CD8-positive, alpha-beta memory T cell (primary cell): ENCODE data around the gene ESRRB. TPM values are rescaled to one million over a fixed set of nuclear protein-coding genes. Genes with fewer than 3 reads are reported as not detected.

Experiments
- polyA plus RNA-seq: library from polyadenylated mRNA; unstranded; fragments of 300-500 nt; fragmentation: Illumina TruSeq; gene quantifications from one replicate; pipeline ENCODE4 v1.2.3, GENCODE V29; 2021
- total RNA-seq, 2 experiments: library from RNA; stranded (reverse); gene quantifications; one replicate each; pipeline ENCODE4 v1.2.3, GENCODE V29; 2021

Gene ESRRB
- total and polyA plus RNA-seq, 3 experiments from 2014 or later, result not detected

Other genes starting within 250 kb of the ESRRB start
- gene GPATCH2L, start 224.2 kb upstream of the ESRRB start, total RNA-seq, result 10 to 100 TPM; 36.0 to 41.9 TPM
- 8.3 TPM for gene GPATCH2L, start 224.2 kb upstream of the ESRRB start, polyA plus RNA-seq